GM19438 (cell line): Measurements from ENCODE around the gene NRAP.

Source experiments
- ATAC-seq: cut with Tn5 transposase; IDR thresholded peaks from one replicate; pipeline ENCODE4 v1.9.1; 2021; ENCODE audit warnings: low read depth; ENCODE audit not compliant: unreplicated experiment

NRAP gene

GRCh38 chr10:113644185-113645120 is 19.4 kb downstream of the NRAP start:
- no peak for ATAC-seq

- ATAC-seq = no peak
These were observed 20.7 kb downstream of the NRAP start for GRCh38 chr10:113643183-113643582.

GRCh38 chr10:113641702-113642101 is 22.1 kb downstream of the NRAP start:
- no peak for ATAC-seq

- ATAC-seq = no peak
These were observed 23.9 kb downstream of the NRAP start for GRCh38 chr10:113639966-113640365.

GRCh38 chr10:113631684-113632367 is 32.0 kb downstream of the NRAP start:
- no peak for ATAC-seq

- ATAC-seq = no peak
These were observed 32.8 kb downstream of the NRAP start for GRCh38 chr10:113630929-113631533.

GRCh38 chr10:113628607-113629153 is 35.2 kb downstream of the NRAP start:
- no peak for ATAC-seq

GRCh38 chr10:113627836-113628235 is 36.0 kb downstream of the NRAP start:
- no peak for ATAC-seq

GRCh38 chr10:113626809-113627355 is 37.0 kb downstream of the NRAP start:
- no peak for ATAC-seq

- no peak for ATAC-seq
These were observed 38.2 kb downstream of the NRAP start for GRCh38 chr10:113625461-113626186.

- ATAC-seq = no peak
These were observed 41.0 kb downstream of the NRAP start for GRCh38 chr10:113622831-113623230.

- ATAC-seq = no peak
These were observed 42.0 kb downstream of the NRAP start for GRCh38 chr10:113621799-113622198.

- no peak for ATAC-seq
These were observed 42.9 kb downstream of the NRAP start for GRCh38 chr10:113620936-113621335.

- no peak for ATAC-seq
These were observed 43.3 kb downstream of the NRAP start for GRCh38 chr10:113620511-113620910.

- ATAC-seq = no peak
These were observed 44.4 kb downstream of the NRAP start for GRCh38 chr10:113619401-113619800.

- ATAC-seq = no peak
These were observed 45.5 kb downstream of the NRAP start for GRCh38 chr10:113618338-113618737.

- ATAC-seq = no peak
These were observed 46.8 kb downstream of the NRAP start for GRCh38 chr10:113617086-113617485.

- ATAC-seq = no peak
These were observed 47.4 kb downstream of the NRAP start for GRCh38 chr10:113616244-113617074.

GRCh38 chr10:113613977-113614690 is 49.7 kb downstream of the NRAP start:
- ATAC-seq = no peak
